Psoas muscle (tissue), 8 donors: Measurements from ENCODE around the gene BIVM. TPM values are rescaled to one million over a fixed set of nuclear protein-coding genes. Genes with fewer than 3 reads are reported as not detected.

Experiments used
- ATAC-seq, 4 donors: fragments of 200-7000 bp; cut with Tn5 transposase; one replicate each; pipeline ENCODE4 v1.9.1; 2020; ENCODE audit warnings: moderate library complexity in 3 of 4, mild to moderate bottlenecking in 2 of 4
- DNase-seq, 2 donors: peaks; one replicate each; pipeline ENCODE4 v3.0.0-alpha.2; 2020
- H3K27ac ChIP-seq: fragments of 200-600 bp; one replicate; pipeline ENCODE4 v1.8.0; 2022
- H3K27me3 ChIP-seq, 3 donors: fragments of 200-600 bp in 1 of 3; one replicate each; pipeline versions ENCODE4 v1.6.1 to v1.8.0; 2013 to 2022; ENCODE audit warnings: low read length in 2 of 3, mild to moderate bottlenecking in 2 of 3, moderate library complexity in 1 of 3; ENCODE audit not compliant: insufficient read depth in 3 of 3
- H3K36me3 ChIP-seq, 2 donors: fragments of 200-600 bp in 1 of 2; one replicate each; pipeline versions ENCODE4 v1.6.1 to v1.8.0; 2013 to 2022; ENCODE audit warnings: low read depth in 1 of 2, mild to moderate bottlenecking in 1 of 2, moderate library complexity in 1 of 2; ENCODE audit not compliant: insufficient read depth in 1 of 2
- H3K4me1 ChIP-seq: fragments of 200-600 bp; one replicate; pipeline ENCODE4 v1.8.0; 2022
- H3K4me3 ChIP-seq: fragments of 200-600 bp; one replicate; pipeline ENCODE4 v1.8.0; 2022; ENCODE audit warnings: mild to moderate bottlenecking
- H3K9me3 ChIP-seq: fragments of 200-600 bp; one replicate; pipeline ENCODE4 v1.8.0; 2022
- WGBS, 3 donors: extraction: QIAGEN DNeasy Blood & Tissue Kit; methylation state at CpG; one replicate each; pipeline versions ENCODE4 v1.1.6 to v1.1.7; 2013; 5-methylcytosine and 5-hydroxymethylcytosine counted together
- intact Hi-C, 2 donors: fragments of 100-400 bp; cut with DNase I; formaldehyde crosslinking; loops; one replicate each; pipeline versions ENCODE4 v1.11.0 to v1.14.2; 2022
- polyA plus RNA-seq, 3 donors: library from polyadenylated mRNA; stranded (reverse); fragments of 200-250 nt; gene quantifications; one replicate each; pipeline ENCODE4 v1.2.3, GENCODE V29; 2013
- total RNA-seq, 4 donors: library from RNA; stranded (reverse); fragmentation: NEBNext Ultra II Directional in 2 of 4; extraction: Animal tissue kit (Norgen Biotek cat#: 25700) in 2 of 4; gene quantifications; one replicate each; pipeline versions ENCODE4 v1.2.1 to v1.2.4, GENCODE V29; 2021 to 2023
- TF ChIP-seq, protein P1 (sequence below): fragments of 200-600 bp; IDR thresholded peaks from one replicate; pipeline ENCODE4 v1.8.0; 2022; ENCODE audit warnings: antibody characterized with exemption
- donor health status: healthy with polysubstance abuse.
- donor health status: DM: no; HTN: no; CAD: no; lungs with moderate emphysema.
- donor health status: Bipolar disorder and iron deficiency.
- donor health status: healthy.
- donor health status: DM: yes; HTN: yes; CAD: no.
- donor health status: DM: no; HTN: no; CAD: no.
- donor health status: DM: no; HTN: no; CAD: no.
- donor health status: DM: yes; HTN: yes; CAD: no.

BIVM gene
- total and polyA plus RNA-seq, 7 donors, result 7.9 to 24.6 (median 17.2) TPM

- Histone ChIP-seq H3K9me3 (no peaks in the 10 kb centered on the region), H3K27ac (peak overlapping the region; percentile 38), H3K4me1 (peaks cover 34% of the 10 kb centered on the region), H3K27me3 (no peaks in the 10 kb centered on the region), H3K36me3 (peaks cover 0 to 6% of the 10 kb centered on the region in 2 donors), H3K4me3 (no peak overlapping the region)
- 41 to 67% (median 55%) methylated on average over 4 of the region's 4 CpGs for WGBS, 3 donors
- intact Hi-C loops, result no loop called here
- TF ChIP-seq, protein P1, sequence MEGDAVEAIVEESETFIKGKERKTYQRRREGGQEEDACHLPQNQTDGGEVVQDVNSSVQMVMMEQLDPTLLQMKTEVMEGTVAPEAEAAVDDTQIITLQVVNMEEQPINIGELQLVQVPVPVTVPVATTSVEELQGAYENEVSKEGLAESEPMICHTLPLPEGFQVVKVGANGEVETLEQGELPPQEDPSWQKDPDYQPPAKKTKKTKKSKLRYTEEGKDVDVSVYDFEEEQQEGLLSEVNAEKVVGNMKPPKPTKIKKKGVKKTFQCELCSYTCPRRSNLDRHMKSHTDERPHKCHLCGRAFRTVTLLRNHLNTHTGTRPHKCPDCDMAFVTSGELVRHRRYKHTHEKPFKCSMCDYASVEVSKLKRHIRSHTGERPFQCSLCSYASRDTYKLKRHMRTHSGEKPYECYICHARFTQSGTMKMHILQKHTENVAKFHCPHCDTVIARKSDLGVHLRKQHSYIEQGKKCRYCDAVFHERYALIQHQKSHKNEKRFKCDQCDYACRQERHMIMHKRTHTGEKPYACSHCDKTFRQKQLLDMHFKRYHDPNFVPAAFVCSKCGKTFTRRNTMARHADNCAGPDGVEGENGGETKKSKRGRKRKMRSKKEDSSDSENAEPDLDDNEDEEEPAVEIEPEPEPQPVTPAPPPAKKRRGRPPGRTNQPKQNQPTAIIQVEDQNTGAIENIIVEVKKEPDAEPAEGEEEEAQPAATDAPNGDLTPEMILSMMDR, result no peak
- ATAC-seq, result peak in 1 of 4 donors; percentile 63
- no peak for DNase-seq
Measured at GRCh38 chr13:102881819-102882686, 83.1 kb downstream of the BIVM start.

Other genes with a start within 250 kb of the BIVM start
- 10 to 100 TPM; 35.2 to 45.6 (median 42.7) TPM for gene TPP2, start 202.1 kb upstream of the BIVM start, total RNA-seq
- 10 to 100 TPM; 22.1 to 40.3 (median 24.7) TPM for gene TPP2, start 202.1 kb upstream of the BIVM start, polyA plus RNA-seq
- gene METTL21C, start 104.1 kb upstream of the BIVM start, total RNA-seq, result 10 to 100 TPM in 1 of 4 donors, 1 to 10 TPM in 2, under 1 TPM in 1; 0.19 to 12.5 (median 2.6) TPM
- gene METTL21C, start 104.1 kb upstream of the BIVM start, polyA plus RNA-seq, result under 1 TPM; 0.25 to 0.34 (median 0.31) TPM
- gene TEX30, start 25.3 kb upstream of the BIVM start, total RNA-seq, result 1 to 10 TPM; 4.8 to 6.9 (median 6.4) TPM
- 10 to 100 TPM; 16.0 to 20.6 (median 16.6) TPM for gene TEX30, start 25.3 kb upstream of the BIVM start, polyA plus RNA-seq
- gene POGLUT2, start 143 bp upstream of the BIVM start, total RNA-seq, result 1 to 10 TPM in 1 of 4 donors, under 1 TPM in 3; 0.69 to 1.4 (median 0.87) TPM
- 1 to 10 TPM in 2 of 3 donors, under 1 TPM in 1; 0.96 to 1.9 (median 1.4) TPM for gene POGLUT2, start 143 bp upstream of the BIVM start, polyA plus RNA-seq
- gene ERCC5, start 46.9 kb downstream of the BIVM start, total RNA-seq, result 10 to 100 TPM; 21.0 to 31.0 (median 27.4) TPM
- 10 to 100 TPM; 13.5 to 37.4 (median 23.3) TPM for gene ERCC5, start 46.9 kb downstream of the BIVM start, polyA plus RNA-seq